Stimulated activated naive CD8-positive, alpha-beta T cell treated with anti-CD3 and anti-CD28 coated beads, Interleukin-15, Interleukin-2, amounts not matched to agents 100 U/mL and 50 U/mL, for 24 hours (primary cell): Measurements from ENCODE around the gene ZNF280D.
"Not testable (repeated sequence)": the region's sequence is repeated elsewhere in the genome, so short reads cannot be mapped to it uniquely, and the experiment has no call there.

Source experiments
- ATAC-seq: fragments of 150-1000 bp; cut with Tn5 transposase; one replicate; pipeline ENCODE4 v1.10.0; 2021
- DNase-seq: peaks from one replicate; pipeline ENCODE4 v3.0.0; 2021

The ZNF280D gene

GRCh38 chr15:56733136-56734012 lies at the start of gene ZNF280D:
Gene ZNF280D, minus strand, starts transcription at chr15:56733509. Its CDS starts 26,400 bp downstream, at chr15:56707109.
- peak; percentile 87 for ATAC-seq
- peak; percentile 81 for DNase-seq

GRCh38 chr15:56782306-56782705 lies 49.0 kb upstream of the ZNF280D start:
- ATAC-seq (no peak), DNase-seq (no peak)

GRCh38 chr15:56781666-56782065 lies 48.4 kb upstream of the ZNF280D start:
- no peak for ATAC-seq
- DNase-seq: no peak

DNA sequence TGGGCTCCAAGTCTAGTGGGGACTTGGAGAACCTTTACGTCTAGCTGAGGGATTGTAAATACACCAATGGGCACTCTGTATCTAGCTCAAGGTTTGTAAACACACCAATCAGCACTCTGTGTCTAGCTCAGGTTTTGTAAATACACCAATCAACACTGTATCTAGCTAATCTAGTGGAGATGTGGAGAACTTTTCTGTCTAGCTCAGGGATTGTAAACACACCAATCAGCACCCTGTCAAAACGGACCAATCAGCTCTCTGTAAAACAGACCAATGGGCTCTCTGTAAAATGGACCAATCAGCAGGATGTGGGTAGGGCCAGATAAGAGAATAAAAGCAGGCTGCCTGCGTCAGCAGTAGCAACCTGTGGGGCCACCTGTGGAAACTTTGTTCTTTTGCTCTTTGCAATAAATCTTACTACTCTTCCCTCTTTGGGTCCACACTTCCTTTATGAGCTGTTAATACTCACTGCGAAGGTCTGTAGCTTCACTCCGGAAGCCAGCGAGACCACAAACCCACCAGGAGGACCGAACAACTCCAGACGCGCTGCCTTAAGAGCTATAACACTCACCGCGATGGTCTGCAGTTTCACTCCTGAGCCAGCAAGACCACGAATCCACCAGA lies 46.9 kb upstream of the ZNF280D start:
- peak; percentile 85 for ATAC-seq
- DNase-seq: peak; percentile 27

- not testable (repeated sequence) for ATAC-seq, DNase-seq
Observed at GRCh38 chr15:56779449-56779848, 46.1 kb upstream of the ZNF280D start.

- no peak for ATAC-seq
Observed at GRCh38 chr15:56778761-56779160, 45.5 kb upstream of the ZNF280D start.

GRCh38 chr15:56776839-56777238 lies 43.5 kb upstream of the ZNF280D start:
- ATAC-seq (no peak), DNase-seq (no peak)

More at GRCh38 chr15:56778761-56779160, 45.5 kb upstream of the ZNF280D start:
- DNase-seq: no peak

GRCh38 chr15:56775641-56776040 lies 42.3 kb upstream of the ZNF280D start:
- ATAC-seq: no peak
- no peak for DNase-seq

GRCh38 chr15:56774356-56774755 lies 41.0 kb upstream of the ZNF280D start:
- ATAC-seq: no peak
- no peak for DNase-seq

- DNase-seq (no peak), ATAC-seq (no peak)
Observed at GRCh38 chr15:56772868-56773639, 39.7 kb upstream of the ZNF280D start.

DNA sequence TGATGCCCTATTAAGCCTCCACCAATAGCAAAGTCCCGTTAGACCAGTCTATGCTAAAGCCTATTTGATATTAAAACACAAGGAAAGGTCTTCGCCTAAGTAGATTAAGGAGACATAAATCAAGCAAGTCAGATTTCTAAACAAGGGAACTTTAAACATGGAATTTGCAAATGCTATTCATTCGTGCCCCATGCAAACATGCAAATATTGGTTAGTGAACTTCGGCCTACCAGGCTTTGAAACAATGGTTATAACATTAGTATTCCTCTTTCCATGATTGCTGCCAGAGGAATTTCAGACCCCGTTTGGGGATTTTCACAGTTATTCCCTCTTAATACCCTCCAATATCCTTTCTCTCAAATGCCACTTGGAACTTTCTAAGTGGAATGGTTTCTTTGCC lies 36.9 kb upstream of the ZNF280D start:
- DNase-seq (no peak), ATAC-seq (no peak)

DNA sequence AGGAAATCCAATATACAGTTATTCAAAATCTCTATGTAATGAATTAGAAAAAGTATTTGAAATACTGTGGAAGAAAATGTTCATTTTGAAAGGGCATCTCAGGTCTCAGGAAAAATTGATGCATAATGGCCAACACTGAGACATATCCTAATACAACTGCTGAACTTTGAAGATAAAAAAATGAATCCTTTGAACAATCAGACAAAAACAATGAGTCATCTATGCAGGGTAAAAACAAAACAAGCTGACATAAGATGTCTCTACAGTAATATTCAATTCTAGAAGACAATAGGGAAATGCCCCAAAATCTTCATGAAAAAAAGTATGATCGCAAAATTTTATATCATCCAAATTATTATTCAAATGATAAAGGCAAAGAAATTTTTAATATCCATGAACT lies 34.0 kb upstream of the ZNF280D start:
- no peak for DNase-seq
- ATAC-seq: peak; percentile 81

GRCh38 chr15:56765251-56765650 lies 31.9 kb upstream of the ZNF280D start:
- ATAC-seq (no peak), DNase-seq (no peak)

DNA sequence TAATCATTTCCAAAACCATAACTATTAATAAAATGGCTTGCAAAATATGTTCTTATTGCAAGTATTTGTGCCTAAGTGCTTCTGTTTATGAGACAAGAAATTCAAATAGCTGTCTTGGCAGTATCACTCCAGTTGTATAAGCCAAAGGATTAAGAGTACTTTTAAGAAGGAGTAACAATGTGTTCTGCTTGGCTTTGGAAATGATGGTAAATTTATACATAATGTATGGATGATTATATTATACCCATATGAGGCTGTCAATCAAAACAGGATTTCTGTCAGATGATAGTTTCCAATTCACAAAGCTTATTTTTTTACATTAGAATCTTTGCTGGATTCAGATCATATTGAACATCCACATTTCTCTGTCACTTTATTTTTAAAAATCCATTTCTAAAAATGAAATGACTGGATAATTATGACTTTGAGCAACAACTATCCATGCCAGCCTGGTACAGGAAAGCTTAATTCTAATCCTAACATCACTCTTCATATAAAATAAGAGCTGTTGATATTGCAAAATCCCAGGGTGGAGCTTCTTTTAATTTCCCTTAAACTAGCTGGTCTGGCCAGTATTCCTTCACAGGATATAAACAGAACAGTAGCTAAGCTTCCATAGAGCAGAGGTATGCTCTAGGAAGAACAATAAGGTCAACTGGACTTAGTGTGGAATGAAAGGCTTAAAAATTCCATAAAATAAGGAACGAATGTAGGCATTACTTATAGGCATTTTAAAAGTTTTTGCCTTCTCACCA lies 30.0 kb upstream of the ZNF280D start:
- DNase-seq (no peak), ATAC-seq (no peak)

DNA sequence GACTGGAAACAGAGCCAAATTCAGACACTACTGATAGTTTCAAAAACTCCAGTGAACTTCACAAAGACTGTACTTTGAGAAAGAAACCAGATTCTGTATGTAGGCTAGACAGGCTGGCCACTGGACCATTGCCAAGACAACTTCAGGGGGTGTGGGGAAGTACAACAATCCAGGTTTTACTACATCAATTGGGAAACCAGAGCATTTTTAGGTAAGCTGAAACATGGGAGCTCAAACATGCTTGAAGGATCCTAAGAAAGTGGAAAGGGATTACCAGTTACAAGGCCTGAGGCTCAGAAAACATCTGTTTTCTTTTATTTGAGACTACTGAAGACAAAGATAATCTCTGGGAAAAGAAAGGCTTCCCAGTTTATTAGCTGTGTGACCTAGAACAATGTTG lies 26.9 kb upstream of the ZNF280D start:
- ATAC-seq: no peak

GRCh38 chr15:56759450-56759845 lies 26.1 kb upstream of the ZNF280D start:
- ATAC-seq (no peak), DNase-seq (no peak)

More for the DNA sequence above, 26.9 kb upstream of the ZNF280D start:
- no peak for DNase-seq

DNA sequence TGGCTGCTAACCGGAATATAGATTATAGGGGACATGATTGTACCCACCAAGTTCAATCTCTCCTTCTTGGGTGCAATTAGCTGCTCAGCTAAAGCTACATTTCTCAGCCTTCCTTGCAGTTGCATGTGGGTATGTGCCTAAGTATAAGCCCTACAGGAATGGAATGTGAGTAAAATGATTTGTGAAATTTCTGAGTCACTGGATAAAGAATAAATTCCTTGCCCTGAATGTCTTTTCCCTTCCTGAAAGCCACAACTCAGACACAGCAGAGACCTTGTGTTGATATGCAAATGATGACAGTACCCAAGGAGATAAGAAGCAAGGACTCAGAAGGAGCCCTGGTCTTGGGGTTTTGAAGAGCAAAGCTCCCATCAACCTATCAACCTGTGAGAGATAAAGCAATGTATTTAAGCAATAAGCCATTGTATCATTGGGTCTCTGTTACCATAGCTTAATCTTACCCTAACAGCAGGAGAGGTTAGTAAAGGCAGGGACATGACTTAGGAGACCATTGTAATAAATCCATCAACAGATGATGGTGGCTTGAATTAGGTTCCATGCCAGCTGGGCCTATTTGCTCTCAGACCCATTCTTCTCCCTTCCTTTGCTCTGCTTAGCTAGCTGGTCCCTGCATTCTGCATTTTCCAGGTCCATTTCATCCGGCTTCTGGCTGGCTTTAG lies 25.6 kb upstream of the ZNF280D start:
- no peak for DNase-seq
- ATAC-seq: no peak

- ATAC-seq: peak; percentile 19
- DNase-seq: no peak
Observed at GRCh38 chr15:56757875-56758274, 24.6 kb upstream of the ZNF280D start.

- DNase-seq (no peak), ATAC-seq (no peak)
Observed at GRCh38 chr15:56754772-56755370, 21.6 kb upstream of the ZNF280D start.

DNA sequence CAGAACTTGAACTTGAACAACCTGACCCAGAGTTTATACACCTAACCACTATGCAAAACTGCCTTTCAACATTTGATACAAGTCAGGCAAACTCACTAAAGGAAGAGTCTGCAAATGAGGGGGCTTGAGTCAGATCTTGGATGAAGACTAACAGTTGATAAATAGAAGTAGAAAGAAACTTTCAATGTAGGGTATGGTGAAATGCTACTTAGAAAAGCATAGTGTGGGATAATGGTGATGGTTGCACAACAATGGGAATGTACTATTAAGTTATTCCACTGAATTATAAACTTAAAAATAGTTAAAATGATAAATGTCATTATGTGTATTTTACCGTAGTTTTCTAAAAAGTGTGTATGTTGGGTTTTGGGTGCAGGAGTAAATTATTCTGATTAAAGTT lies 19.7 kb upstream of the ZNF280D start:
- no peak for DNase-seq
- ATAC-seq: no peak

GRCh38 chr15:56749982-56750381 lies 16.7 kb upstream of the ZNF280D start:
- no peak for DNase-seq
- ATAC-seq: no peak
